H1 (cell line): Measurements from ENCODE around the gene KLHL36. TPM values are rescaled to one million over a fixed set of nuclear protein-coding genes. Genes with fewer than 3 reads are reported as not detected.

Experiments
- CTCF ChIA-PET: fragments of 300-600 bp; sonication (Branson Sonifier 250); formaldehyde crosslinking; loops from one replicate; lab custom pipeline; 2021; ENCODE audit not compliant: partially characterized antibody; lab: Charles Lee
- POLR2A ChIA-PET: fragments of 300-600 bp; sonication (Branson Sonifier 250); formaldehyde crosslinking; loops from one replicate; lab custom pipeline; 2021; ENCODE audit warnings: inconsistent platforms; ENCODE audit not compliant: partially characterized antibody; lab: Charles Lee
- DNase-seq, 2 experiments: peaks; one replicate each; pipeline versions ENCODE4 v3.0.0 to v3.0.0-alpha.2; 2010 to 2022; ENCODE audit warnings: low spot score in 2 of 2, low read depth in 1 of 2, mixed read lengths in 1 of 2
- FAIRE-seq: peaks from 2 replicates; lab custom pipeline; 2011; peaks lifted over from hg19 to GRCh38; lab: Jason Lieb, UNC
- H2AFZ ChIP-seq: 2 replicates; pipeline ENCODE4 v1.8.1; 2012; ENCODE audit warnings: low read length, inconsistent platforms
- H2AK5ac ChIP-seq: 2 replicates; pipeline ENCODE4 v1.6.1; 2013; ENCODE audit warnings: low read depth, low read length
- H2BK120ac ChIP-seq: replicated peaks from 2 replicates; pipeline ENCODE3; 2013; ENCODE audit warnings: low read depth, low read length, inconsistent platforms
- H2BK12ac ChIP-seq: 2 replicates; pipeline ENCODE4 v1.6.1; 2013; ENCODE audit warnings: low read depth, low read length
- H2BK15ac ChIP-seq: 2 replicates; pipeline ENCODE4 v1.6.1; 2013; ENCODE audit warnings: low read length
- H2BK20ac ChIP-seq: 2 replicates; pipeline ENCODE4 v1.6.1; 2013; ENCODE audit warnings: low read length
- H2BK5ac ChIP-seq: 2 replicates; pipeline ENCODE4 v1.6.1; 2013; ENCODE audit warnings: low read depth, low read length
- H3K14ac ChIP-seq: 2 replicates; pipeline ENCODE4 v1.6.1; 2013; ENCODE audit warnings: inconsistent platforms; ENCODE audit not compliant: insufficient read length
- H3K18ac ChIP-seq: 2 replicates; pipeline ENCODE4 v1.6.1; 2013; ENCODE audit warnings: low read length; ENCODE audit errors: extremely low read depth
- H3K23ac ChIP-seq: 2 replicates; pipeline ENCODE4 v1.6.1; 2013; ENCODE audit warnings: inconsistent platforms; ENCODE audit not compliant: insufficient read length
- H3K23me2 ChIP-seq: 2 replicates; pipeline ENCODE4 v1.6.1; 2013; ENCODE audit warnings: low read depth, low read length
- H3K27ac ChIP-seq: 2 replicates; pipeline ENCODE4 v1.6.1; 2011; ENCODE audit warnings: low read depth, low read length, inconsistent platforms
- H3K27me3 ChIP-seq, 4 experiments: replicated peaks in 1 of 4; 1 replicate in 1 of 4; 2 replicates in 3 of 4; pipeline versions ENCODE4 v1.6.1 to v1.8.1; 2011 to 2013; ENCODE audit warnings: low read length in 3 of 4, mild to moderate bottlenecking in 3 of 4, inconsistent platforms in 2 of 4, mixed read lengths in 2 of 4, moderate library complexity in 1 of 4; ENCODE audit not compliant: control insufficient read depth in 3 of 4, insufficient read depth in 3 of 4; ENCODE audit errors: extremely low read depth in 1 of 4
- H3K36me3 ChIP-seq, 4 experiments: 2 replicates each; pipeline versions ENCODE4 v1.6.1 to v1.8.1; 2011 to 2013; ENCODE audit warnings: mild to moderate bottlenecking in 4 of 4, low read length in 3 of 4, moderate library complexity in 2 of 4, control low read depth in 1 of 4, inconsistent platforms in 1 of 4; ENCODE audit not compliant: insufficient read depth in 4 of 4, control insufficient read depth in 2 of 4
- H3K4ac ChIP-seq: replicated peaks from 2 replicates; pipeline ENCODE3; 2013; ENCODE audit warnings: low read length, low read depth, mixed read lengths, inconsistent platforms; ENCODE audit not compliant: insufficient read length
- H3K4me1 ChIP-seq, 4 experiments: replicated peaks in 1 of 4; 1 replicate in 1 of 4; 2 replicates in 3 of 4; pipeline versions ENCODE4 v1.6.1 to v1.8.1; 2011 to 2013; ENCODE audit warnings: low read length in 3 of 4, inconsistent platforms in 2 of 4, mixed read lengths in 1 of 4; ENCODE audit not compliant: insufficient read depth in 4 of 4, control insufficient read depth in 3 of 4
- H3K4me2 ChIP-seq, 2 experiments: 2 replicates each; pipeline versions ENCODE4 v1.6.1 to v1.8.1; 2011 to 2013; ENCODE audit warnings: low read depth in 2 of 2, low read length in 2 of 2, control low read depth in 1 of 2, inconsistent platforms in 1 of 2, mild to moderate bottlenecking in 1 of 2; ENCODE audit not compliant: insufficient read depth in 1 of 2
- H3K4me3 ChIP-seq, 4 experiments: fragments of 200-600, 300-600 bp in 1 of 4; sonication (generic), shearing (Covaris generic), sonication (Bioruptor Twin) in 1 of 4; 2 replicates each; pipeline versions ENCODE4 v1.5.1 to v1.8.1; 2011 to 2016; ENCODE audit warnings: low read length in 4 of 4, low read depth in 3 of 4, control low read depth in 2 of 4, inconsistent platforms in 2 of 4, mild to moderate bottlenecking in 2 of 4, mixed read lengths in 1 of 4, moderate library complexity in 1 of 4; ENCODE audit not compliant: insufficient read depth in 2 of 4; ENCODE audit errors: extremely low read depth in 1 of 4
- H3K56ac ChIP-seq: replicated peaks from 2 replicates; pipeline ENCODE3; 2013; ENCODE audit warnings: low read depth, mild to moderate bottlenecking, mixed read lengths, low read length, inconsistent platforms; ENCODE audit not compliant: insufficient read length
- H3K79me1 ChIP-seq: 2 replicates; pipeline ENCODE4 v1.6.1; 2013; ENCODE audit warnings: low read depth, low read length, control low read depth
- H3K79me2 ChIP-seq, 2 experiments: 2 replicates each; pipeline versions ENCODE4 v1.6.1 to v1.8.1; 2012 to 2013; ENCODE audit warnings: low read length in 2 of 2, mild to moderate bottlenecking in 2 of 2, inconsistent platforms in 1 of 2; ENCODE audit not compliant: insufficient read depth in 2 of 2, control insufficient read depth in 1 of 2
- H3K9ac ChIP-seq, 4 experiments: replicated peaks in 1 of 4; 1 replicate in 1 of 4; 2 replicates in 3 of 4; pipeline versions ENCODE4 v1.6.1 to v1.8.1; 2011 to 2013; ENCODE audit warnings: low read depth in 3 of 4, low read length in 3 of 4, control low read depth in 2 of 4, mild to moderate bottlenecking in 2 of 4, moderate library complexity in 2 of 4, inconsistent platforms in 1 of 4; ENCODE audit errors: extremely low read depth in 1 of 4
- H3K9me3 ChIP-seq, 2 experiments: 2 replicates each; pipeline versions ENCODE4 v1.6.1 to v1.8.1; 2012 to 2013; ENCODE audit warnings: mild to moderate bottlenecking in 2 of 2, moderate library complexity in 2 of 2, control low read depth in 1 of 2, inconsistent platforms in 1 of 2, low read depth in 1 of 2, low read length in 1 of 2, mixed read lengths in 1 of 2; ENCODE audit not compliant: insufficient read depth in 2 of 2
- H4K20me1 ChIP-seq, 2 experiments: replicated peaks in 1 of 2; 2 replicates each; pipeline versions ENCODE3 to v1.8.1; 2011 to 2013; ENCODE audit warnings: inconsistent platforms in 2 of 2, low read length in 2 of 2, mild to moderate bottlenecking in 1 of 2; ENCODE audit not compliant: insufficient read depth in 2 of 2, control insufficient read depth in 1 of 2
- H4K5ac ChIP-seq: 2 replicates; pipeline ENCODE4 v1.6.1; 2013; ENCODE audit warnings: low read length, low read depth, mixed read lengths, inconsistent platforms; ENCODE audit not compliant: insufficient read length
- H4K8ac ChIP-seq: 2 replicates; pipeline ENCODE4 v1.8.0; 2013; ENCODE audit warnings: mild to moderate bottlenecking, moderate library complexity, low read length, inconsistent platforms; ENCODE audit not compliant: insufficient read depth; ENCODE audit errors: extremely low read depth
- H4K91ac ChIP-seq: replicated peaks from 2 replicates; pipeline ENCODE3; 2013; ENCODE audit warnings: low read length, mixed read lengths, inconsistent platforms; ENCODE audit not compliant: insufficient read length
- BCL11A ChIP-seq, 2 experiments: IDR thresholded peaks; one replicate each; pipeline ENCODE4 v1.6.1; 2011; ENCODE audit warnings: low read depth in 2 of 2, low read length in 2 of 2, mild to moderate bottlenecking in 2 of 2
- CEBPB ChIP-seq: IDR thresholded peaks from 2 replicates; pipeline ENCODE4 v1.6.1; 2012; ENCODE audit warnings: low read depth, low read length
- CHD1 ChIP-seq: IDR thresholded peaks from 2 replicates; pipeline ENCODE4 v1.6.1; 2012; ENCODE audit warnings: low read depth, low read length, improper control_type of control experiment
- EZH2 ChIP-seq: fragments of 200-600 bp; sonication (generic); IDR thresholded peaks from 2 replicates; pipeline ENCODE4 v1.7.1; 2012; ENCODE audit warnings: low read depth, mild to moderate bottlenecking, moderate library complexity, low read length, inconsistent platforms; ENCODE audit not compliant: severe bottlenecking
- FOSL1 ChIP-seq: IDR thresholded peaks from 2 replicates; pipeline ENCODE4 v1.6.1; 2011; ENCODE audit warnings: mild to moderate bottlenecking, low read depth, low read length, moderate library complexity; ENCODE audit not compliant: insufficient read depth
- JUN ChIP-seq: IDR thresholded peaks from 2 replicates; pipeline ENCODE4 v1.6.1; 2011; ENCODE audit warnings: low read depth, mild to moderate bottlenecking, improper control_type of control experiment, low read length
- JUND ChIP-seq: IDR thresholded peaks from 2 replicates; pipeline ENCODE4 v1.6.1; 2011; ENCODE audit warnings: mild to moderate bottlenecking, improper control_type of control experiment, low read length
- KDM1A ChIP-seq: fragments of 200-600, 300-600 bp; sonication (generic); IDR thresholded peaks from 2 replicates; pipeline ENCODE4 v1.7.1; 2016; ENCODE audit warnings: mild to moderate bottlenecking, low read length, borderline replicate concordance
- POLR2A ChIP-seq, 2 experiments: IDR thresholded peaks; 1 replicate in 1 of 2; 2 replicates in 1 of 2; pipeline ENCODE4 v1.6.1; 2011; ENCODE audit warnings: low read depth in 2 of 2, low read length in 2 of 2, mild to moderate bottlenecking in 2 of 2; ENCODE audit errors: control extremely low read depth in 1 of 2
- POU5F1 ChIP-seq: IDR thresholded peaks from 2 replicates; pipeline ENCODE4 v1.6.1; 2011; ENCODE audit warnings: low read depth, mild to moderate bottlenecking, low read length, moderate library complexity
- SUZ12 ChIP-seq: fragments of 200-600 bp; sonication (generic); IDR thresholded peaks from 2 replicates; pipeline ENCODE4 v1.6.1; 2012; ENCODE audit warnings: mild to moderate bottlenecking, inconsistent platforms, low read length, moderate library complexity, mixed read lengths
- TCF12 ChIP-seq: IDR thresholded peaks from 2 replicates; pipeline ENCODE4 v1.6.1; 2011; ENCODE audit warnings: low read depth, mild to moderate bottlenecking, low read length
- WGBS, 2 experiments: shearing (Covaris generic) in 1 of 2; methylation state at CpG; one replicate each; pipeline versions ENCODE4 v1.1.6 to v1.1.7; 2013 to 2015; ENCODE audit warnings: low lambda C conversion rate in 2 of 2, mixed read lengths in 2 of 2, inconsistent platforms in 1 of 2, low coverage in 1 of 2, missing lambda C conversion rate in 1 of 2; ENCODE audit not compliant: insufficient replicate concordance in 2 of 2, insufficient coverage in 1 of 2, insufficient read length in 1 of 2; ENCODE audit errors: extremely low coverage in 1 of 2, missing lambda C conversion rate in 1 of 2; 5-methylcytosine and 5-hydroxymethylcytosine counted together
- polyA plus RNA-seq, 7 experiments: library from polyadenylated mRNA; depleted of rRNA in 3 of 7; stranded (reverse) in 5 of 7; unstranded in 2 of 7; fragments of >200 nt in 5 of 7; fragments of 200-250 nt in 2 of 7; gene quantifications; 1 replicate in 5 of 7; 2 replicates in 1 of 7; 4 replicates in 1 of 7; pipeline versions ENCODE4 v1.2.1 to v1.2.3, GENCODE V29; 2011 to 2013; ENCODE audit warnings: missing spikeins in 2 of 7, mixed read lengths in 2 of 7
- total RNA-seq: library from RNA; stranded (reverse); fragmentation: NEBNext Ultra II Directional; extraction: Animal tissue kit (Norgen Biotek cat#: 25700); gene quantifications from 2 replicates; pipeline ENCODE4 v1.2.1, GENCODE V29; 2021

Gene KLHL36
- total and polyA plus RNA-seq, 2 of the 8 experiments (the other 6 are each of a cell fraction or from before 2014, with no cell fraction given), result 22.9 to 33.6 TPM

DNA sequence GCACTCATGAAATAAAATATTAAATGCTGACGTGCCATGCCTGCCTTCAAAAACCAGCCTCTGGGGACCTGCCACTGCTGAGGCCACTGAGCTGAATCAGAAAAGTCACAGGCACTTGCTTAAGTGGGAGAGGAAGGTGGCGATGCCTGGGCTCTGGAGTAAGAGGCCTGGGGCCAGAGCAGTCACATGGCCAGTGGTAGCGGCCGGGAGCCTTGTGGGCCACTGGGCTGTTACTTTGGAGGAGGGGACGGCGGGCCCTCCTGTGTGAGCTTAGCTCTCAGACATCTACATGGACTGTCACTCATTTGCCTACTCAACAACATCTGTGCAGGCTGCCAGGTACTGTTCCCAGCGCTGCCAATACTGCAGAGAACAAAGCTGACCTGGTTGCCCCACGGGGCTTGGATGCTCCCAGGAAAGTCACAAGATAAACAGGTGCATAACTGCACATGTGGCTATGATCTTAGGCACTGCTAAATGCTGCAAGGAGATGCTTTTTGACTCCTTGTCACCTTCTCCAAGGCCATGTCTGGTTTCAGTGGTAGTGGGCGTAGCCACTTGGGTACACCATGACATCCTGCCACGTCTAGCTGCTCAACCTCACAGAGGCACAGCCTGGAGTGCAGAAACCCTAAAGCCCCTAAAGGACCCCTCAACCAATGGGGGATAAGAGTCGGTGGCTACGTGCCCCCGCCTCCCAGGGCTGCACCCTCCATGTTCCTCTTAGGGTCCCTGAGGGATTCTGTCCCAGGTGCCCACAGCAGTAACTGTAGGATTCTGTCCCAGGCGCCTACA lies 42.0 kb upstream of the KLHL36 start:
- Histone ChIP-seq H4K20me1 (peaks cover 12 to 16% of the 10 kb centered on the region in 2 experiments), H3K79me1 (peaks cover 13% of the 10 kb centered on the region), H3K27me3 (peaks cover 0 to 3% (median 1%) of the 10 kb centered on the region in 4 experiments; a peak in 2 of 7 replicates), H3K56ac (no peak overlapping the region), H3K27ac (no peak overlapping the region), H3K23me2 (0 out of 2 replicates have a peak, but pooled peaks cover 2% of the 10 kb centered on the region), H3K4me1 (peaks cover 0 to 22% (median 16%) of the 10 kb centered on the region in 4 experiments; a peak in 6 of 7 replicates), H3K23ac (no peak overlapping the region), H3K4ac (no peak overlapping the region), H3K14ac (no peak overlapping the region), H3K18ac (no peak overlapping the region), H3K79me2 (peaks cover 0 to 73% of the 10 kb centered on the region in 2 experiments; a peak in 3 of 4 replicates), H2BK120ac (no peak overlapping the region), H2BK5ac (no peak overlapping the region), H4K5ac (no peak overlapping the region), H3K4me3 (no peak overlapping the region), H2BK15ac (no peak overlapping the region), H3K9ac (no peak overlapping the region), H2BK12ac (no peak overlapping the region), H4K8ac (peak overlapping the region; percentile 42; the same call in 1 of the 2 replicates), H3K9me3 (peaks cover 3 to 7% of the 10 kb centered on the region in 2 experiments; a peak in 2 of 4 replicates), H3K36me3 (no peaks in the 10 kb centered on the region), H2AK5ac (no peak overlapping the region), H2BK20ac (no peak overlapping the region), H3K4me2 (no peak overlapping the region), H2AFZ (no peak overlapping the region), H4K91ac (no peak overlapping the region)
- no peak for FAIRE-seq
- ChIA-PET CTCF (interaction anchor here (0.9 to 1.4 kb wide), 7 partner anchors 11 to 133 kb away, joined by 3 to 8 read pairs (median 4); no protein-coding TSS in a partner anchor), POLR2A (interaction anchor here (2.4 kb wide), 1 partner anchor 10 kb away, joined by 11 read pairs; no protein-coding TSS in a partner anchor)
- no peak for DNase-seq
- 93% methylated on average over 14 of the region's 14 CpGs; no CpG with 5 or more reads in 1 of the 2 experiments for WGBS, 2 experiments
- no peak for TF ChIP-seq SUZ12
- no peak for TF ChIP-seq POU5F1
- no peak for TF ChIP-seq KDM1A
- no peak for TF ChIP-seq JUN
- no peak for TF ChIP-seq EZH2
- no peak for TF ChIP-seq FOSL1
- no peak for TF ChIP-seq CHD1
- no peak for TF ChIP-seq BCL11A (IDR thresholded peaks at IDR 0.05; ENCODE audit: low read depth in 2 of 2, low read length in 2 of 2)
- TF ChIP-seq TCF12, result no peak
- no peak for TF ChIP-seq CEBPB
- no peak for TF ChIP-seq JUND
- TF ChIP-seq POLR2A (IDR thresholded peaks at IDR 0.05; ENCODE audit: control extremely low read depth in 1 of 2, low read depth in 2 of 2, low read length in 2 of 2), result no peak
